Fibroblast of lung (primary cell): ENCODE measurements around the gene STARD10.

Experiments
- CTCF ChIP-seq, 2 donors: IDR thresholded peaks in 1 of 2; conservative IDR thresholded peaks in 1 of 2; 1 replicate in 1 of 2; 2 replicates in 1 of 2; pipeline ENCODE4 v1.5.1; 2011 to 2012; ENCODE audit warnings: low read length in 2 of 2, control low read depth in 1 of 2, inconsistent platforms in 1 of 2, low read depth in 1 of 2, mild to moderate bottlenecking in 1 of 2
- EZH2 ChIP-seq: IDR thresholded peaks from 2 replicates; pipeline ENCODE4 v1.5.1; 2012; ENCODE audit warnings: low read length, control low read depth, mild to moderate bottlenecking; ENCODE audit errors: missing control alignments

- TF ChIP-seq CTCF (conservative IDR thresholded peaks at IDR 0.05 in 1 of 2, IDR thresholded peaks at IDR 0.05 in 1 of 2; ENCODE audit: low read depth in 1 of 2, low read length in 2 of 2) (no peak), EZH2 (no peak)
These were observed 6.4 kb downstream of the STARD10 start for GRCh38 chr11:72787216-72788104.
